ENCODE results near the gene ETDB.

DNA sequence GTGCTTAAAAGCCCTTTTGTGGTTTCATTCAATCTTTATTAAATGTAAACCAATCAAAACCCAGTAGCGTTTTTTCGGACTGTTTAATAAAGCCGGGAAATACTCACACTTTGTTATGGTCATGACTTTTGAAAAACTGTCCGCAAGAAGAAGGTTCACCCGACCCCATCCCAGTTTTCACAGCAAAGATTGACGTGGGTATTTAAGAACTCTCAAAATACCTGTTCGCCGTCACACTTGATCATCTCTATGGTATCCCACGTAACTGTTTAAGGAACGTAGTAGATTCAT is 20.9 kb downstream of the ETDB start:
- no peak for TF ChIP-seq MYC (IDR thresholded peaks at IDR 0.05; ENCODE audit: low read depth, low read length)
- TF ChIP-seq, protein P1, sequence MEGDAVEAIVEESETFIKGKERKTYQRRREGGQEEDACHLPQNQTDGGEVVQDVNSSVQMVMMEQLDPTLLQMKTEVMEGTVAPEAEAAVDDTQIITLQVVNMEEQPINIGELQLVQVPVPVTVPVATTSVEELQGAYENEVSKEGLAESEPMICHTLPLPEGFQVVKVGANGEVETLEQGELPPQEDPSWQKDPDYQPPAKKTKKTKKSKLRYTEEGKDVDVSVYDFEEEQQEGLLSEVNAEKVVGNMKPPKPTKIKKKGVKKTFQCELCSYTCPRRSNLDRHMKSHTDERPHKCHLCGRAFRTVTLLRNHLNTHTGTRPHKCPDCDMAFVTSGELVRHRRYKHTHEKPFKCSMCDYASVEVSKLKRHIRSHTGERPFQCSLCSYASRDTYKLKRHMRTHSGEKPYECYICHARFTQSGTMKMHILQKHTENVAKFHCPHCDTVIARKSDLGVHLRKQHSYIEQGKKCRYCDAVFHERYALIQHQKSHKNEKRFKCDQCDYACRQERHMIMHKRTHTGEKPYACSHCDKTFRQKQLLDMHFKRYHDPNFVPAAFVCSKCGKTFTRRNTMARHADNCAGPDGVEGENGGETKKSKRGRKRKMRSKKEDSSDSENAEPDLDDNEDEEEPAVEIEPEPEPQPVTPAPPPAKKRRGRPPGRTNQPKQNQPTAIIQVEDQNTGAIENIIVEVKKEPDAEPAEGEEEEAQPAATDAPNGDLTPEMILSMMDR (IDR thresholded peaks at IDR 0.05; ENCODE audit: low read depth, low read length) = no peak
- no peak for TF ChIP-seq POLR2A (IDR thresholded peaks at IDR 0.05; ENCODE audit: extremely low read depth, insufficient read length)
- TF ChIP-seq, protein P2, sequence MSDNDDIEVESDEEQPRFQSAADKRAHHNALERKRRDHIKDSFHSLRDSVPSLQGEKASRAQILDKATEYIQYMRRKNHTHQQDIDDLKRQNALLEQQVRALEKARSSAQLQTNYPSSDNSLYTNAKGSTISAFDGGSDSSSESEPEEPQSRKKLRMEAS (IDR thresholded peaks at IDR 0.05; ENCODE audit: low read depth, low read length) = no peak

Data from NB4 (cell line).